ENCODE measurements around the gene GRM7.

DNA sequence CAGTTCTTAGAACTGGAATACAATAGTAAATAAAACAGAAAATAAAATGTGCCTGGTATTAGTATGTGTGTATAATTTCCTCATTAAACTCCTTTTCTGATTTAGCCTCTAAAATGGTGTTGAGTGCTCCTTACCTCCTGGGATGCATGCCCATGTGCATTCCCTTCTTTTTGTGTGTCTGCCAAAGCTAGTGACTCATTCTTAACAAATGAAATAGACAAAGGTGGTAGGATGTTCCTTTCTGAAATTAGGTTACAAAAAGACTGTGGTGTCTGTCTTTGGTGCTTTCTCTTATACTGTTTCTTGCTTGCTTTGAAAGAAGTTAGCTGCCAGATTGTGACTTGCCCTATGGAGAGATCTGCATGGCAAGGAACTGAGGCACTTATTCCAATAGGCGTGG, 623.7 kb downstream of the GRM7 start:
- TF ChIP-seq, protein P1, sequence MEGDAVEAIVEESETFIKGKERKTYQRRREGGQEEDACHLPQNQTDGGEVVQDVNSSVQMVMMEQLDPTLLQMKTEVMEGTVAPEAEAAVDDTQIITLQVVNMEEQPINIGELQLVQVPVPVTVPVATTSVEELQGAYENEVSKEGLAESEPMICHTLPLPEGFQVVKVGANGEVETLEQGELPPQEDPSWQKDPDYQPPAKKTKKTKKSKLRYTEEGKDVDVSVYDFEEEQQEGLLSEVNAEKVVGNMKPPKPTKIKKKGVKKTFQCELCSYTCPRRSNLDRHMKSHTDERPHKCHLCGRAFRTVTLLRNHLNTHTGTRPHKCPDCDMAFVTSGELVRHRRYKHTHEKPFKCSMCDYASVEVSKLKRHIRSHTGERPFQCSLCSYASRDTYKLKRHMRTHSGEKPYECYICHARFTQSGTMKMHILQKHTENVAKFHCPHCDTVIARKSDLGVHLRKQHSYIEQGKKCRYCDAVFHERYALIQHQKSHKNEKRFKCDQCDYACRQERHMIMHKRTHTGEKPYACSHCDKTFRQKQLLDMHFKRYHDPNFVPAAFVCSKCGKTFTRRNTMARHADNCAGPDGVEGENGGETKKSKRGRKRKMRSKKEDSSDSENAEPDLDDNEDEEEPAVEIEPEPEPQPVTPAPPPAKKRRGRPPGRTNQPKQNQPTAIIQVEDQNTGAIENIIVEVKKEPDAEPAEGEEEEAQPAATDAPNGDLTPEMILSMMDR (IDR thresholded peaks at IDR 0.05; ENCODE audit: low read depth, low read length): no peak
- no peak for TF ChIP-seq EZH2phosphoT487 (IDR thresholded peaks at IDR 0.05; ENCODE audit: low read depth)
